Smooth muscle cell (in vitro differentiated cells): ENCODE data around the gene CCND1. TPM values are rescaled to one million over a fixed set of nuclear protein-coding genes. Genes with fewer than 3 reads are reported as not detected.

Experiments used
- DNase-seq: peaks from one replicate; lab custom pipeline; 2025; ENCODE audit not compliant: unreplicated experiment; lab: John Stamatoyannopoulos, UW
- H2AFZ ChIP-seq: fragments of 200-600 bp; sonication (generic); 2 replicates; pipeline ENCODE4 v1.6.0; 2016; ENCODE audit warnings: antibody characterized with exemption, low read depth, mild to moderate bottlenecking
- H3F3A ChIP-seq: fragments of 200-600 bp; sonication (generic); 2 replicates; pipeline ENCODE4 v1.6.0; 2017; ENCODE audit warnings: antibody characterized with exemption, low read depth
- H3K27ac ChIP-seq: fragments of 200-600 bp; sonication (generic); 2 replicates; pipeline ENCODE4 v1.5.1; 2016; ENCODE audit warnings: low read depth, mild to moderate bottlenecking
- H3K27me3 ChIP-seq: fragments of 200-600 bp; sonication (generic); 2 replicates; pipeline ENCODE4 v1.6.1; 2016; ENCODE audit warnings: low read depth, mild to moderate bottlenecking
- H3K36me3 ChIP-seq: fragments of 200-600 bp; sonication (generic); 2 replicates; pipeline ENCODE4 v1.5.1; 2016; ENCODE audit warnings: low read depth
- H3K4me1 ChIP-seq: fragments of 200-600 bp; sonication (generic); 2 replicates; pipeline ENCODE4 v1.5.1; 2016; ENCODE audit warnings: low read depth
- H3K4me2 ChIP-seq: fragments of 200-600 bp; sonication (generic); 2 replicates; pipeline ENCODE4 v1.6.0; 2016; ENCODE audit warnings: mild to moderate bottlenecking
- H3K4me3 ChIP-seq: fragments of 200-600 bp; sonication (generic); 2 replicates; pipeline ENCODE4 v1.5.1; 2016; ENCODE audit warnings: mild to moderate bottlenecking
- H3K79me2 ChIP-seq: fragments of 200-600 bp; sonication (generic); 2 replicates; pipeline ENCODE4 v1.6.0; 2016; ENCODE audit warnings: low read depth, mild to moderate bottlenecking
- H3K9ac ChIP-seq: fragments of 200-600 bp; sonication (generic); 2 replicates; pipeline ENCODE4 v1.6.0; 2016; ENCODE audit warnings: low read depth
- H3K9me3 ChIP-seq: fragments of 200-600 bp; sonication (generic); replicated peaks from 2 replicates; pipeline ENCODE4 v1.5.1; 2016; ENCODE audit warnings: low read depth
- H4K20me1 ChIP-seq: fragments of 200-600 bp; sonication (generic); 2 replicates; pipeline ENCODE4 v1.6.0; 2016; ENCODE audit warnings: low read depth
- CTCF ChIP-seq: fragments of 200-600 bp; sonication (generic); IDR thresholded peaks from 2 replicates; pipeline ENCODE4 v1.5.1; 2017; ENCODE audit warnings: borderline replicate concordance, mild to moderate bottlenecking, antibody characterized with exemption; ENCODE audit not compliant: insufficient read depth, poor library complexity, severe bottlenecking
- WGBS: methylation state at CpG from one replicate; pipeline ENCODE4 v1.1.7; 2016; ENCODE audit warnings: low lambda C conversion rate; 5-methylcytosine and 5-hydroxymethylcytosine counted together
- polyA plus RNA-seq: library from polyadenylated mRNA; unstranded; fragments of >200 nt; fragmentation: Nextera tagmentation; extraction: Ambion mirVana; gene quantifications from 2 replicates; pipeline ENCODE4 v1.2.1, GENCODE V29; 2016
- total RNA-seq: library from RNA; depleted of rRNA; stranded (reverse); fragments of >200 nt; gene quantifications from 2 replicates; pipeline ENCODE4 v1.2.3, GENCODE V29; 2014

CCND1 gene
- total and polyA plus RNA-seq, 2 experiments from 2014 or later, result 281 to 482 TPM

GRCh38 chr11:69604055-69604454 lies 36.9 kb upstream of the CCND1 start:
- Histone ChIP-seq H3K79me2 (no peaks in the 10 kb centered on the region), H4K20me1 (no peaks in the 10 kb centered on the region), H3K4me1 (peaks cover 8% of the 10 kb centered on the region), H2AFZ (no peak overlapping the region), H3K27me3 (no peaks in the 10 kb centered on the region), H3K27ac (no peak overlapping the region), H3K4me2 (no peak overlapping the region), H3K9me3 (no peaks in the 10 kb centered on the region), H3K4me3 (no peak overlapping the region), H3K9ac (no peak overlapping the region), H3F3A (no peaks in the 10 kb centered on the region), H3K36me3 (no peaks in the 10 kb centered on the region)
- WGBS, result 74% methylated on average over 7 of the region's 7 CpGs
- no peak for TF ChIP-seq CTCF
- DNase-seq, result no peak

DNA sequence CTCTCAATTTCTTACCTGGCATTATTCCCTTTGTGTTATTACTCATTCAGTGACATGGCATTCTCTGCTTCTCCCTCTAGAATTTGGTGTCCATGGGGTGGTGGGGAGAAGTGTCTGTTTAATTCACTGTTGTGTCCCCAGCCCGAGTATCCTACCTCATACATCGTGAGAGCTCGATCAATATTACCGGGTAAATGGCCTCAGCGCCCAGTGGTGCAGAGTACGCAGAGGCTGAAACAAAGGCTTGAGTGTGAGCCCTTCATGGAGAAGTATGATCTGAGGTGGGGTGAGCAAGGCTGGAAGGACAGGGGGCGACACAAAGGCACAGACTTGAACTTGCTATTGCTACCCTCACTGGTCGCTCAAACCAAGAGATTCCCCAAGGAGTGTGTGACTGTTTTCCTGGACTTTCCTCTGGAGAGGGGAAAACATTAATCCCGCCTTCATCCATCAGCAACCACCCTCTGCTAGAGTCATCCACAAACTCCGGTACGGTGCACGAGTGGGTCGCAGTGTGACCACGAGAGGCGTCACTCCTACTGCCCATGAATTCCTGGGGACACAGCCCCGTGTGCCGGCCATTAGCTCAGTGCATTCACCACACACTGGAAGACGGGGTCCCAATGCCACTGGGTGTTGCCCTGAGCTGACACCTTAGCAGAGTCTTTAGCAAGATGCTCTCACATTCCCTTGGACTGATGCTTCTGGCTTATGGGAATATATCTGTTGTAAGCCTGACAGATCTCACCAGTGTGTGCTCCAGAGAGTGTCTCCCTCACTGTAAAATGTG lies 35.0 kb upstream of the CCND1 start:
- WGBS, result 96% methylated on average over 18 of the region's 18 CpGs
- TF ChIP-seq CTCF, result no peak
- Histone ChIP-seq H3K79me2 (no peaks in the 10 kb centered on the region), H3K4me1 (peaks cover 8% of the 10 kb centered on the region), H3K9ac (no peak overlapping the region), H4K20me1 (no peaks in the 10 kb centered on the region), H3K9me3 (no peaks in the 10 kb centered on the region), H3K27me3 (no peaks in the 10 kb centered on the region), H3K4me2 (no peak overlapping the region), H3F3A (no peaks in the 10 kb centered on the region), H2AFZ (no peak overlapping the region), H3K27ac (no peak overlapping the region), H3K36me3 (no peaks in the 10 kb centered on the region), H3K4me3 (no peak overlapping the region)
- no peak for DNase-seq

DNA sequence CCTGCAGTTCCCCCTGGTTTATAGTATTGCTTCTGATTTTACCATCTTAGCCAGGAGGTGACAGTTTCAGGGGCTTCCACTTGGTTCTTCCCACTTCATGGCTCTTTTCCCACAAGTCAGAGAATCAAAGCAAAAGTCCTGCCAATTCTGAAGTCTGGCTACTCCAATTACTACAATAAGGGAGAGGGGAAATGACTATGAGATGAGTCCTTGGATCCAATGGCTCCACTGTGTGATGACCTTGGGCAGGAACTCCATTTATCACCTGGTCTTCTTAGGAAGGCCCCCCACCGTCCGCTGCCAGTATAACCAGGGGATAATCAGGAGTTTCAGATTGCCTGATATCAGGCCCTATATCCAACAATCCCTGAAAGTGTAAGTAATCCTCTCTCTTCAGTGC lies 31.6 kb upstream of the CCND1 start:
- Histone ChIP-seq H3K4me1 (no peaks in the 10 kb centered on the region), H3K4me3 (no peak overlapping the region), H3K27me3 (no peaks in the 10 kb centered on the region), H3K4me2 (no peak overlapping the region), H4K20me1 (no peaks in the 10 kb centered on the region), H3K27ac (no peak overlapping the region), H3F3A (no peaks in the 10 kb centered on the region), H3K9me3 (no peaks in the 10 kb centered on the region), H3K36me3 (no peaks in the 10 kb centered on the region), H3K9ac (no peak overlapping the region), H3K79me2 (no peaks in the 10 kb centered on the region), H2AFZ (no peak overlapping the region)
- no peak for TF ChIP-seq CTCF
- no peak for DNase-seq
- WGBS, result 97% methylated on average over 2 of the region's 2 CpGs
